ENCODE measurements around the gene CXCL14.

DNA sequence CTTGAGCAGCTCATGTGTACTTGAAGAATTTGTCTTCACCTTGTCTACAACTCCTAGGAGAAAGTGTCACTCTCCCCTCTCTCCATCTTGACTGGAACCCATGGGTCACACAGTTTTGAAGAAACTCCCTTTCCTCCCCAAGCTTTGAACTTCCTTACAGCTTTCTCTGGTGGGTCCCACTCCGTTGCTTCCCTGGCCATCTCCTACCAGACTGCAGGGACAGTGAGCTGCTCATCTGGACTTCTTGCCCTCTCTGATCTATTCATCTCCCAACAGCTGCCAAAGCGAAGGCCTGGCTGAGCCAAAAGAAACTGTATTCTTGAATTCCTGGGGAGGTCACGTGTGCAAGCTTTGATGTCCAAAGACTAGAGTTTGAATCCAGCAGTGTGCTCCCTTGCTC is 22.7 kb upstream of the CXCL14 start:
- TF ChIP-seq POLR2AphosphoS5 (IDR thresholded peaks at IDR 0.05; ENCODE audit: low read depth, low read length) (no peak), TAF1 (IDR thresholded peaks at IDR 0.05; ENCODE audit: borderline replicate concordance, low read depth, low read length) (no peak), POLR2A (IDR thresholded peaks at IDR 0.05; ENCODE audit: low read depth, low read length) (no peak)
